ENCODE results near the gene PLCB2.

- TF ChIP-seq, protein P1, sequence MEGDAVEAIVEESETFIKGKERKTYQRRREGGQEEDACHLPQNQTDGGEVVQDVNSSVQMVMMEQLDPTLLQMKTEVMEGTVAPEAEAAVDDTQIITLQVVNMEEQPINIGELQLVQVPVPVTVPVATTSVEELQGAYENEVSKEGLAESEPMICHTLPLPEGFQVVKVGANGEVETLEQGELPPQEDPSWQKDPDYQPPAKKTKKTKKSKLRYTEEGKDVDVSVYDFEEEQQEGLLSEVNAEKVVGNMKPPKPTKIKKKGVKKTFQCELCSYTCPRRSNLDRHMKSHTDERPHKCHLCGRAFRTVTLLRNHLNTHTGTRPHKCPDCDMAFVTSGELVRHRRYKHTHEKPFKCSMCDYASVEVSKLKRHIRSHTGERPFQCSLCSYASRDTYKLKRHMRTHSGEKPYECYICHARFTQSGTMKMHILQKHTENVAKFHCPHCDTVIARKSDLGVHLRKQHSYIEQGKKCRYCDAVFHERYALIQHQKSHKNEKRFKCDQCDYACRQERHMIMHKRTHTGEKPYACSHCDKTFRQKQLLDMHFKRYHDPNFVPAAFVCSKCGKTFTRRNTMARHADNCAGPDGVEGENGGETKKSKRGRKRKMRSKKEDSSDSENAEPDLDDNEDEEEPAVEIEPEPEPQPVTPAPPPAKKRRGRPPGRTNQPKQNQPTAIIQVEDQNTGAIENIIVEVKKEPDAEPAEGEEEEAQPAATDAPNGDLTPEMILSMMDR (IDR thresholded peaks at IDR 0.05), result no peak
- no peak for TF ChIP-seq EZH2 (IDR thresholded peaks at IDR 0.05; ENCODE audit: borderline replicate concordance, insufficient read depth, low read depth, low read length, poor library complexity, severe bottlenecking)
Observed at GRCh38 chr15:40310993-40311392, 3.3 kb upstream of the PLCB2 start.
